Left ventricle myocardium superior (tissue), 1 donor: ENCODE measurements around the gene PLAC8. TPM values are rescaled to one million over a fixed set of nuclear protein-coding genes. Genes with fewer than 3 reads are reported as not detected.
A peak's percentile ranks its signal among the peaks of the same experiment; 100 is the strongest.
"Not testable (repeated sequence)": the region's sequence is repeated elsewhere in the genome, so short reads cannot be mapped to it uniquely, and the experiment has no call there.

Source experiments
- ATAC-seq: fragments of 200-7000 bp; cut with Tn5 transposase; one replicate; pipeline ENCODE4 v1.9.1; 2020; ENCODE audit warnings: mild to moderate bottlenecking, moderate library complexity
- DNase-seq: peaks from one replicate; pipeline ENCODE4 v3.0.0-alpha.2; 2020
- intact Hi-C: fragments of 100-400 bp; cut with micrococcal nuclease; formaldehyde crosslinking; loops from one replicate; pipeline ENCODE4 v1.11.0; 2022
- long read RNA-seq: library from polyadenylated mRNA; unstranded; transcript quantifications from one replicate; pipeline ENCODE4 v2.0.0, GENCODE V29; 2021
- total RNA-seq: library from RNA; stranded (reverse); fragmentation: NEBNext Ultra II Directional; extraction: Animal tissue kit (Norgen Biotek cat#: 25700); gene quantifications from one replicate; pipeline ENCODE4 v1.2.1, GENCODE V29; 2021
- donor health status: DM: no; HTN: yes; CAD: no; lungs with severe emphysema.

The PLAC8 gene, protein sequence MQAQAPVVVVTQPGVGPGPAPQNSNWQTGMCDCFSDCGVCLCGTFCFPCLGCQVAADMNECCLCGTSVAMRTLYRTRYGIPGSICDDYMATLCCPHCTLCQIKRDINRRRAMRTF
- 1.1 TPM for total RNA-seq
- long read RNA-seq, result 0 reads

- DNase-seq (no peak), ATAC-seq (no peak)
- intact Hi-C loops, result no loop called here
Measured at GRCh38 chr4:83114576-83114975, at the start of gene PLAC8. Gene PLAC8, minus strand, starts transcription at chr4:83114729. Its CDS starts 6,808 bp downstream, at chr4:83107921.

- ATAC-seq (no peak), DNase-seq (no peak)
- intact Hi-C loops, result no loop called here
Measured at GRCh38 chr4:83153417-83153816, 38.9 kb upstream of the PLAC8 start.

- intact Hi-C loops, result no loop called here
- DNase-seq (no peak), ATAC-seq (no peak)
Measured at GRCh38 chr4:83152746-83153145, 38.2 kb upstream of the PLAC8 start.

GRCh38 chr4:83151651-83152050, 37.1 kb upstream of the PLAC8 start:
- ATAC-seq, result no peak
- no peak for DNase-seq
- intact Hi-C loops, result no loop called here

GRCh38 chr4:83150653-83151330, 36.3 kb upstream of the PLAC8 start:
- no peak for ATAC-seq
- DNase-seq, result no peak
- intact Hi-C loops, result no loop called here

DNA sequence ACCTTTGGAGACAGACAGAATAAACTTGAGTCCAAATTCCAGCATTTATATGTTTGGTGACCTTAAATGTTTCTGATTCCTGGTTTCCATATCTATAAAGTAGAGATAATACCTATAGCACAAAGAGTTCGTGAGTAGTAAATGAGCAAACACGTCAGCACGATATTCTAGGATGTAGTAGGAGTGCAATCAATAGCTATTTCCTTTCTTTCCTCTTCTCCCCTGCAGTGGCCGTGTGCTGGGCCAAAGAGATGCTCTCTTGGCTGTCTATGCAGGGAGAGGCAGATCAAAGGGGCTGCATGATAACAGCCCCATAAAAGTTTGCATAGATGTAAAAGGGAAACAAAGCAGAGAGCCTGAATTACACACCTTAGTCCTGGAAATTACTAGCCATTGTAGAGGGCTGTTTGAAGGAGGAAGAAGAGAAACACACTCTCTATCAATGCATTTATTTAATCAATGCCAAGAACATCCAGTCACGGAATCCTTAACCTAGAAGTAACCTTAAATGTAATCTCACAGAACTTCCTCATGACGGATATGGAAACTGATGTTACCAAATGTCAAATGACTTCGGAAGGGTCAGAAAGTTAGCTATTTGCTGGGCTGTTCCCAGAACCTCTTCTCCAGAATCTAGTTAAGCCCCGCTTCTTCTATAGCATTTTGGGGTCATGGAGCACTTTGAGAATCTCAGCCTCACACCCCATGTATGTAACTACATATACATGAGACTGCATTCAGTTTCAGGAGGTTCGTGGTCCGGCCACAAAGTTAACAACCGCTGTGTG, 35.5 kb upstream of the PLAC8 start:
- ATAC-seq (no peak), DNase-seq (no peak)
- intact Hi-C loops, result no loop called here

DNA sequence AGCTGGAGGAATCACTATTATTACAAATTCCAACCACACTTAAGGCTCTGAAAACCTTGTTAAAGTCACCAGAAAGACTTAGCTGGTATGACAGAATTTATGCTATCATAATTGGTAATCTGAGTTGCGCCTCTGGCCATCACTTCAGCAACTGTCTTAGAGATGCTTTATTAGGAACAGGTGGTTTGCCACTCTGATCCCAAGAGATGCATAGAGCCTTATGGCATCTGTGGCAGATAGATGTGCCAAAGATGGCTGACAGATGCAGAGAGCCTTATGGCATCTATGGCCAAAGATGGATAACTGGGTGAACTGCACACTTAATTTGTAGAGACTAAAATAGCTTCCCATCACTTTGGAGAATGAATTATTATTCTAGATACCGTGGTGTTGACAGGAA, 32.3 kb upstream of the PLAC8 start:
- intact Hi-C loops, result no loop called here
- ATAC-seq, result no peak
- DNase-seq, result no peak

- ATAC-seq, intact Hi-C loops, DNase-seq: not testable (repeated sequence)
Measured at GRCh38 chr4:83145776-83146175, 31.2 kb upstream of the PLAC8 start.

GRCh38 chr4:83139514-83140156, 25.1 kb upstream of the PLAC8 start:
- ATAC-seq (no peak), DNase-seq (no peak)
- intact Hi-C loops, result no loop called here

- ATAC-seq (no peak), DNase-seq (no peak)
- intact Hi-C loops, result no loop called here
Measured at GRCh38 chr4:83138946-83139345, 24.4 kb upstream of the PLAC8 start.

- intact Hi-C loops, result no loop called here
- no peak for ATAC-seq
Measured at GRCh38 chr4:83132065-83132464, 17.5 kb upstream of the PLAC8 start.

GRCh38 chr4:83129264-83129663, 14.7 kb upstream of the PLAC8 start:
- intact Hi-C loops, result no loop called here
- no peak for DNase-seq
- ATAC-seq, result no peak

More at GRCh38 chr4:83132065-83132464, 17.5 kb upstream of the PLAC8 start:
- DNase-seq, result no peak

- intact Hi-C loops, result no loop called here
- DNase-seq (no peak), ATAC-seq (no peak)
Measured at GRCh38 chr4:83128240-83128929, 13.9 kb upstream of the PLAC8 start.

DNA sequence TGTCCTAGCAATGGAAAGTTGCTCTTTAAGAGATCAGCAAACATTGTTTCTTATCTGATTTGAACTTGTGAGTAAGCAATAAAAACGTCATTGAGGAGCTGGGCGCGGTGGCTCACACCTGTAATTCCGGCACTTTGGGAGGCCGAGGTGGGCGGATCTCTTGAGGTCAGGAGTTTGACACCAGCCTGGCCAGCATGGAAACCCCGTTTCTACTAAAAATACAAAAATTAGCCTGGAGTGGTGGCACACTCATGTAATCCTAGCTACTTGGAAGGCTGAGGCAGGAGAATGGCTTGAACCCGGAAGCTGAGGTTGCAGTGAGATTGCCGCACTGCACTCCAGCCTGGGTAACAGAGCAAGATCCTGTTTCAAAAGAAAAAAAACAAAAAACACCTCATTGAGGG, 11.2 kb upstream of the PLAC8 start:
- DNase-seq (no peak), ATAC-seq (no peak)
- intact Hi-C loops, result no loop called here

DNA sequence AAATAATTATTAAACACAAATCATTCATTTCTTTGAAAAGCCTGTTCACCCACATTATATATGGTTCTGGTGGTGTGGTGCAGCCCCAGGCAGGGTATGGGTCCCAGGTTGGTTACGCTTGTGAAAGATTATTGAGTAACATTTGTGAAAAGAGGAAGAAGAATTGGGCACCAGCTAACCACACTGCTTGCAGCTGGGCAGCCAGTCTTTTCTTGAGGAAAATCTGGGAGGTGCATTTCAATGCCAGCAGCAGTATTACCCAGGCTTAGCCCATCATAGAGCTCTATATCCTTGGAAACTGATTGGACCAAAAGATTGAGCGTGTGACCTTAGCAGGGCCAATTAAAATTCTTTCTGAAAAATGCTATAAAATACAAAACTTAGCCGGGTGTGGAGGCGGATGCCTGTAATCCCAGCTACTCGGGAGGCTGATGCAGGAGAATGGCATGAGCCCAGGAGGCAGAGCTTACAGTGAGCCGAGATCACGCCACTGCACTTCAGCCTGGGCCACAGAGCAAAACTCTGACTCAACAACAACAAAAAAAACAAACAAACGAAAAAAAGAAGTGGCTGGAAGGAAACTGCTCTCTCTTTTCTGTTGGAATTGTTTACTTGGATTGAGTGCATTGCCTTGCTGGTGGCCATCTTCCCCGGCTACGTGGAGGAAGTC, 9.7 kb upstream of the PLAC8 start:
- intact Hi-C loops, result no loop called here
- DNase-seq (no peak), ATAC-seq (peak; percentile 78)

DNA sequence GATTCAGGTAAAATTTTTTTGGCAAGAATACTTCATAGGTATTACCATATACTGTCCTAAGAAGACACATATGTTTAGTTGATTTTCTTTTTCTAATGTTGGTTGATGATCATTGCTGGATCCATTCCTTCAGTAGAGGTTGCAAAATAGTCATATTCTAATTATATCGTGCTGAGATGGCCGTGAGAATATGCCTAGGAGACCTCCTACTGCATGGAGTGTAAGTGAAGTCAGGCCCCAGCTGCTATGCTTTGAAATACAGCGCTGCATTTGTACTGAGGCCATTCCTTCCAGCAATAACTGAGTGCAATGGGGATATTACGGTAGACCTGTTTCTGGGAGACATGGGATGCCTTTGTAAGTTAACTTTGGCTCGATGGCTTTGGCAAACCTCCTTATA, 6.7 kb upstream of the PLAC8 start:
- no peak for ATAC-seq
- DNase-seq, result no peak
- intact Hi-C loops, result no loop called here

GRCh38 chr4:83118869-83119268, 4.3 kb upstream of the PLAC8 start:
- DNase-seq, result no peak
- intact Hi-C loops, result no loop called here
- ATAC-seq, result no peak

DNA sequence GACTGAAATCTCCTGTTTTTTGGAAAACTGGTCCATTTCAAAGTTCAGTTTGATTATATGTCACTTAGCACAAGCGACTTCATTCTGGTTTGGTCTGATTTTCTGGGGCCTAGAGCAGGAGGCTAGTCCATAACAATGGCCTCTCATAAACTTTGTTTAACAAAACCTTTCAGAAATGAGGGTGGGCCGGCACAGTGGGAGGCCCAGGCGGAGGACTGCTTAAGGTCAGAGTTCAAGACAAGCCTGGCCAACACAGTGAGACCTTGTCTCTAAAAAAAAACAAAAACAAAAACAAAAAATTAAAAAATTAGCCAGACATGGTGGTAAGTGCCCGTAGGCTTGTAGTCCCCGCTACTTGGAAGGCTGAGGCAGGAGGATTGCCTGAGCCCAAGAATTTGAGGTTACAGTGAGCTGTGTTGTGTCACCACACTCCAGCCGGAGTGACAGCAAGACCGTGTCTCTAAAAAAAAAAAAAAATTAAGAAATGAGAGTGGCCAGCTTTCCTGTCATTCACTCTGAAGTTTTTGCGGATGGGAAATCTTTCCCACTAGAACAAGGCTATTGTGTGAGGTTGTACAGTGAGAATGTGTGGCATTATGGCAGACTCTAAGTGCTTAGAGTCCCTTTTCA, 1.2 kb upstream of the PLAC8 start:
- no peak for DNase-seq
- no peak for ATAC-seq
- intact Hi-C loops, result no loop called here

- no peak for DNase-seq
- ATAC-seq, result no peak
- intact Hi-C loops, result no loop called here
Measured at GRCh38 chr4:83115000-83115399, 471 bp upstream of the PLAC8 start.
